ENCODE data around the gene SPATA19. TPM values are rescaled to one million over a fixed set of nuclear protein-coding genes. Genes with fewer than 3 reads are reported as not detected.

Gene SPATA19, protein sequence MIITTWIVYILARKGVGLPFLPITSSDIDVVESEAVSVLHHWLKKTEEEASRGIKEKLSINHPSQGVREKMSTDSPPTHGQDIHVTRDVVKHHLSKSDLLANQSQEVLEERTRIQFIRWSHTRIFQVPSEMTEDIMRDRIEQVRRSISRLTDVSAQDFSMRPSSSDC
- total RNA-seq (under 1 TPM in 2 of 10 donors, not detected in 8; 0.30 to 0.31 TPM), polyA plus RNA-seq (under 1 TPM in 1 of 2 donors, not detected in 1; 0.06 TPM)
- long read RNA-seq, donor 1 = 0 reads
- long read RNA-seq, donor 2 = 0 reads
- long read RNA-seq, donor 3 = 0 reads

DNA sequence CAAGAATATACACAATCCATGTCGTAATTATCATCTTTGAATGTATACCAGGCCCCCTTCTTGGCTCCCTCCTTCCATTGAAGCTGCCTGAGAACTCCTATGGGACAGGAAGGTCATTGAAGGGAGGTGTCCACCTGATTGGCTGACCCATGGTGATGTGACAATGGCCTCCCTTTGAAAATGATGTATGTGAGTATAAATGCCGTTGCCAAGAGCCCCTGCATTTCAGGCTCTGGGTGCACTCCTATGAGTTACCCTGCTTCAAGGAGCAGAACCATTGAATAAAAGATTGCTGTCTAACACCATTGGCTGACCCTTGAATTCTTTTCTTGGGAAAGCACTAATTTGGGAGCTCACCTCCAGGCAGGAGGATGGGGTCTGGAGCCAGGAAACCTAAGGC, at the start of gene SPATA19:
Gene SPATA19, minus strand, starts transcription at position 101 of the 400 bp plus-strand sequence. Its CDS starts 67 bp downstream, at position 34.
- no peak for DNase-seq
- no peak for ATAC-seq
- 70 to 81% methylated on average over 2 of the region's 2 CpGs for WGBS, 2 donors
- no peaks in the 10 kb centered on the region for H3K4me1 ChIP-seq
- H3K4me3 ChIP-seq = no peak within 1 kb of the TSS
- peaks cover 0 to 7% (median 0%) of the 10 kb centered on the region in 7 donors for H3K27me3 ChIP-seq
- H3K9me3 ChIP-seq = peaks cover 0 to 22% (median 0%) of the 10 kb centered on the region in 11 donors
- no peaks in the 10 kb centered on the region for H3K36me3 ChIP-seq
- H3K27ac ChIP-seq = no peak within 1 kb of the TSS
- TF ChIP-seq, protein P1, sequence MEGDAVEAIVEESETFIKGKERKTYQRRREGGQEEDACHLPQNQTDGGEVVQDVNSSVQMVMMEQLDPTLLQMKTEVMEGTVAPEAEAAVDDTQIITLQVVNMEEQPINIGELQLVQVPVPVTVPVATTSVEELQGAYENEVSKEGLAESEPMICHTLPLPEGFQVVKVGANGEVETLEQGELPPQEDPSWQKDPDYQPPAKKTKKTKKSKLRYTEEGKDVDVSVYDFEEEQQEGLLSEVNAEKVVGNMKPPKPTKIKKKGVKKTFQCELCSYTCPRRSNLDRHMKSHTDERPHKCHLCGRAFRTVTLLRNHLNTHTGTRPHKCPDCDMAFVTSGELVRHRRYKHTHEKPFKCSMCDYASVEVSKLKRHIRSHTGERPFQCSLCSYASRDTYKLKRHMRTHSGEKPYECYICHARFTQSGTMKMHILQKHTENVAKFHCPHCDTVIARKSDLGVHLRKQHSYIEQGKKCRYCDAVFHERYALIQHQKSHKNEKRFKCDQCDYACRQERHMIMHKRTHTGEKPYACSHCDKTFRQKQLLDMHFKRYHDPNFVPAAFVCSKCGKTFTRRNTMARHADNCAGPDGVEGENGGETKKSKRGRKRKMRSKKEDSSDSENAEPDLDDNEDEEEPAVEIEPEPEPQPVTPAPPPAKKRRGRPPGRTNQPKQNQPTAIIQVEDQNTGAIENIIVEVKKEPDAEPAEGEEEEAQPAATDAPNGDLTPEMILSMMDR (IDR thresholded peaks at IDR 0.05) = no peak
- intact Hi-C loops (cut with DNase I) = no loop called here

DNA sequence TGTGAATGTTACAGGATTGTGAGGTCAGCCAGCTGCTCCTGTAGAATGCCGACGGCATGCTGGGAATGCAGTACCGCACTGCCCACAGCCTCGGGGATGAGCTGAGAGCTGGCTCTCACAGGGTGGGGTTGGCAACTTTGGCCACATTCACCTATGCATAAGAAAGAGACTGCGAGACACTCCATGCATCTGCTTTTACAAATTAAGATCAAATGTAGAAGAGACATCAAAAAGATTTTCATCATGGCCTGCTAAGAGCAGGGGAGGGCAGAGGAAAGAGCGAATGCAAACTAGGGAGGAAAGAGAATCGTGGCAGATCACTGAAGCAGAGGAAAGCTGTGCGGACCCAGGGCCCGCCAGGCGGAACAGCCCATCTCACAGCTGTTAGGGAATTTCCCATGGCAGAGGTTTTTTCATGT, 49.8 kb upstream of the SPATA19 start:
- intact Hi-C loops (cut with DNase I) = no loop called here
- ATAC-seq (peak in 1 of 8 donors; percentile 9), DNase-seq (no peak)
- H3K27ac ChIP-seq = no peak overlapping the region
- no peaks in the 10 kb centered on the region for H3K9me3 ChIP-seq
- no peak overlapping the region for H3K4me3 ChIP-seq
- peaks cover 0 to 12% (median 0%) of the 10 kb centered on the region in 9 donors for H3K4me1 ChIP-seq
- 28 to 44% methylated on average over 10 of the region's 10 CpGs for WGBS, 2 donors
- TF ChIP-seq, protein P1 (IDR thresholded peaks at IDR 0.05) = no peak
- no peaks in the 10 kb centered on the region for H3K27me3 ChIP-seq
- H3K36me3 ChIP-seq = no peaks in the 10 kb centered on the region

DNA sequence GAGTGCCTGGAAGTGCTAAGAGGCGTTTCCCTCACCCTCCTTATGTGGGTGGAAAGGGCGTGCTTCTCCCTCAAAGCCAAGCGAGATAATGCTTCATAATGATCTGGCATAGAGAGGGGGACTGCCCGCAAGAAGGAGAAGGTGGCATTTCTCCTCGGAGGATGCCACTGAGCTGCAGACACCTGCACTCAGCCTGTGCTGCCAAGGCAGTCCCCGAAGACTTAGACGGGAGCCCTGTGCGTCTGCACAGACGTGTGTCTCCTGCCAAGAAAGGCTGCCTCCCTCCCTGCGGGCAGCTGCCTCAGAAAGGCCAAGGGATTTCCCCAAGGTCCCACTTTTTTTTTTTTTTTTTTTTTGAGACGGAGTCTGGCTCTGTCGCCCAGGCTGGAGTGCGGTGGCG, 48.1 kb upstream of the SPATA19 start:
- peaks cover 0 to 12% (median 0%) of the 10 kb centered on the region in 9 donors for H3K4me1 ChIP-seq
- no peaks in the 10 kb centered on the region for H3K36me3 ChIP-seq
- intact Hi-C loops (cut with DNase I) = no loop called here
- peak in 1 of 8 donors; percentile 7 for ATAC-seq
- TF ChIP-seq, protein P1 (IDR thresholded peaks at IDR 0.05) = no peak
- H3K27me3 ChIP-seq = no peaks in the 10 kb centered on the region
- no peak overlapping the region for H3K4me3 ChIP-seq
- no peak for DNase-seq
- H3K9me3 ChIP-seq = no peaks in the 10 kb centered on the region
- no peak overlapping the region for H3K27ac ChIP-seq
- 73 to 74% methylated on average over 14 of the region's 14 CpGs for WGBS, 2 donors

DNA sequence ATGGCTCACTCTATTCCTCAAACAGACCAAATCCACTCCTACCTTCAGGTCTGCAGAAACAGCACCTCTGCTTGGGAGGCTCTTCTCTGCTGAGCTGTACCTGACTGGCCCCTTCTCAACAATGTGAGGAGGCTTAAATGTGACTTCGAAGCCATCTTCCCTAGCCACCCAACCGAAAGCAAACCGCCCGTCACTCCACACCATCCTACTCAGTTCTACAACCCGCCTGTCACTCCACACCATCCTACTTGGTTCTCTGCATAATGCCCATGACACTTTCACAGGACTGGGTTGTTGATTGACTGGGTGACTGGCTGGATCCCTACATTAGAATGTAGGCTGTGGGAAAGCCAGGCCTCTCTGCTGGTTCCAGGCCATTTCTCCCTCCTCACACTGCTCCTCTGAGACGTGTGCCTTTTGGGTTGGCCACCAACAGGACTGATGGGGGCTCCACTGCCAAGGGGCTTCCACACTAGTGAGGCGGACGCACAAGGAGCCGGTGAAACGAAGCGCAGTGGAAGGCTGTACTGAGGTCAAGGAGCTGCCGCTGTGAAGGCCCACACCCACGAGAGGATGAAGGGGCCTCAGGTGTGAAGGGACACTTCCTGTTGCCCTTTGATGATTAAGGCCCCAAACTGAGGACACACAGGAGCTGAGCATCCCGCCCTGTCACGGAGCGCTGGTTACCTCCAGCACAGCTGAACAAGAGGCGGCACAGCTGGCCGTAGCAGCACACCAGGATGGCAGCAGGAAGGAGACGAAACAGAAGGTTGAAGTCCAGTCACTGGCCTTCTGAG, 47.5 kb upstream of the SPATA19 start:
- Histone ChIP-seq H3K36me3 (no peaks in the 10 kb centered on the region), H3K27ac (no peak overlapping the region), H3K9me3 (no peaks in the 10 kb centered on the region), H3K4me3 (no peak overlapping the region), H3K4me1 (peaks cover 0 to 12% (median 0%) of the 10 kb centered on the region in 9 donors), H3K27me3 (no peaks in the 10 kb centered on the region)
- WGBS, 2 donors = 87 to 90% methylated on average over 19 of the region's 19 CpGs
- intact Hi-C loops (cut with DNase I) = no loop called here
- DNase-seq (no peak), ATAC-seq (peak in 1 of 8 donors; percentile 17)
- TF ChIP-seq, protein P1 (IDR thresholded peaks at IDR 0.05) = no peak
